Superior temporal gyrus (tissue), 1 donor: ENCODE measurements around the gene TRAP1.

ENCODE experiments used
- DNase-seq: peaks from one replicate; pipeline ENCODE4 v3.0.0-alpha.2; 2016; ENCODE audit errors: extremely low spot score

TRAP1 gene

DNA sequence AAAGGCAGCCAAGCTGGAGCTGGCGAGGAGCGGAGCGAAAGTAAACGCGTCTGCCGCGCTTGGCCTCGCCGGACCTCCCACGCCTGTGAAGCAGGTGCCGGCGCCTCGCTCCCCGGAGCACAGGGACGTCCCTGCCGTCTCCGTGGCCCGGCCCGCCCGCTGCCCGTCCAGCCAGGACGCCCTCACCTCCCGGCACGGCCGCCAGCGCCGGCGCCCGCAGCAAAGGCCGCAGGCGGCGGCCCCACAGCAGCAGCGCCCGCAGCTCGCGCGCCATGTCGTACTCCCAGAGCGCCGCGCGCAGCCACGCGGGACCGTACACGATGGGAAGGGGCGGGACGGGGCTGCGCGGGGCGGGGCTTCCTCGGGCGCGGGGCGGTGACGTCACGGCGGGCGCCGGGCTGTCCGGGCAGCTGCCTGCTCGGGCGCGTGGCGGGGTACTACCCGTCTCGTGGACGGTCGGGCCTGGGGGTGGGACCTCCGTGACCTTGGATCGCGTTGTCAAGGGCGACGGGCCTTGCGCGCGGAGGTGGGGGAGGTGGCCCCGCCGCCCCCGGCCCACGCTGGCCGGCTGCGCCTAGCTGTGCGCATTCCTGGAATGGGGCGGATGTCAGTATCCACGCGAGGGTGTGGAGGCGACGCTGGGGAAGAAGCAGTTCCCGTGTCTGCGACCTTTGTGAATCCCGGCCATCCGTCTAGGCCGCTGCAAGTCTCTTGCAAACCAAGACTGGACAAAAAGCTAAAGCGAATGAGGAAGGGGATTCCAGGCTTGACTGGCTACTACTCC lies at the start of gene TRAP1:
TSS of gene TRAP1 (minus strand) at position 290 of the 784 bp plus-strand sequence. CDS start at position 274, 16 bp downstream.
- peak; percentile 87 for DNase-seq

GRCh38 chr16:3766177-3766576 lies 48.9 kb upstream of the TRAP1 start:
- no peak for DNase-seq

GRCh38 chr16:3764409-3764808 lies 47.1 kb upstream of the TRAP1 start:
- no peak for DNase-seq

DNA sequence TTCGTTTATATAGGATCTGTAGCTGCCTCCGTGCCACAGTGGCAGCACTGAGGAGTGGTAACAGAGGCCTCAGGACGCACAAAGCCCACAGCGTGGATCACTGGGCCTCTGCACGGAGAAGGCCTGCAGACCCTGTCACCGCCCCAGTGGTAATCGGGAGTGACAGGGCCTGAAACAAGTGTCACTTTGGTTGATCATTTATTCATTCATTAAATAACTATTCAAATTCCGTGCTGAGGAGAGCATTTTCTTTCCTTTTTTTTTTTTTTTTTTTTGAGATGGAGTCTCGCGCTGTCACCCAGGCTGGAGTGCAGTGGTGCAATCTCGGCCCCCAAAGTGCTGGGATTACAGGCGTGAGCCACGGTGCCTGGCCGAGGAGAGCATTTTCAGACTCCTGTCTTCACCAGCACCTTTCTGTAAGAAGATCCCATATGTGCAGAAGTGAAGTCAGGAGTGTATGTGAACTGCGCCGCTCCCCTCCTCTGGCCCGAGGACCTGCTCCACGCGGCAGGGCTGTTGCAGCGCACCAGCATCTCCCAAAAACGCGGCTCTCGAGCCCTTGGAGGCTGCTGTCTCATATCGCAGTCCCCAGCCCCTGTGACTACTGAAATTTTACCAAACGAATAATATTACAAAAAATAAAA lies 44.9 kb upstream of the TRAP1 start:
- no peak for DNase-seq

GRCh38 chr16:3761375-3762106 lies 44.2 kb upstream of the TRAP1 start:
- DNase-seq: peak; percentile 74

DNA sequence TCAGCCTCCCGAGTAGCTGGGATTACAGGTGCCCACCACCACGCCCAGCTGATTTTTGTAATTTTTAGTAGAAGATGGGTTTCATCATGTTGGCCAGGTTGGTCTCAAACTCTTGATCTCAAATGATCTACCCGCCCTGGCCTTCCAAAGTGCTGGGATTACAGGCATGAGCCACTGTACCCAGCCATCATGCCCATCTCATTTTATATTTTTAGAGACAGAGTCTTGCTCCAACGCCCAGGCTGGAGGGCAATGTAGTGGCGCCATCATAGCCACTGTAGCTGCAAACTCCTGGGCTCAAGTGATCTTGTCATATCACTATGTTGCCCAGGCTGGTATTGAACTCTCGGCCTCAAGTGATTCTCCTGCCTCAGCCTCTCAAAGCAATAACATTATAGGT lies 43.2 kb upstream of the TRAP1 start:
- no peak for DNase-seq

DNA sequence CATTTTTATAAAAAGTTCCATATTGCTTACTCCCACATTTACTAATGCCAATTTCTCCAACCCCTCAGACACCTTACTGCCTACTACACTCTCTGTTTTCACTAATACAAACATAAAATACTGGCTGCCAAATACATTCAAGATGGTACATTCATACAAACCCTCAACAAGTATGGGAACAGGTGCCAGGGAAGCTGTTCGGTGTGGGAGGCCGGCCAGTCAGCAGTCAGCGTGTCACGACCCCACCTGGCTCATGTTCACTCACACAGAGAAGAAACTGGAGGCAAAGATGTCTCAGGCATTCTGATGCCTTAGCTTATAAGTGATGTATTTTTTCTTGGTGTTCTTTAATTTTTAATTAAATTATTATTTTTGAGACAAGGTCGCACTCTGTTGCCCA lies 42.4 kb upstream of the TRAP1 start:
- no peak for DNase-seq

GRCh38 chr16:3756113-3756512 lies 38.8 kb upstream of the TRAP1 start:
- no peak for DNase-seq

DNA sequence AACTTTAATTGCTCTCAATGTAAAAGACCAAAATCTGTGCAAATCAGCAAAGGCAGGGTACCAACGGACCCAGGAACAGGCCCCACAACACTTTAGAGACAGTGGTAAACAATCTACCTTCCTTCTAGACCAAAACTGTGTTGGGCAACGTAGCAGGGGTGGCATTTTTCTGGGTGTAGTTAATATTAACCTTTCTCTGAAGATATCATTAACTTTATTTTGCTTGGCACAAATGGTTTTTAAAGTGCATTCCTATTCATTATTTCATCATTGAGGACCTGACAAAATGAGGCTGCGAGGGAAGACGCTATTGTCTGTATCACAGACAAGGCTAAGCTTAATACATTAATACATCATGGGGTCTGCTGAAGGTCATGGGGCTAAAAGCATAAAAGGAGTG lies 37.9 kb upstream of the TRAP1 start:
- no peak for DNase-seq

DNA sequence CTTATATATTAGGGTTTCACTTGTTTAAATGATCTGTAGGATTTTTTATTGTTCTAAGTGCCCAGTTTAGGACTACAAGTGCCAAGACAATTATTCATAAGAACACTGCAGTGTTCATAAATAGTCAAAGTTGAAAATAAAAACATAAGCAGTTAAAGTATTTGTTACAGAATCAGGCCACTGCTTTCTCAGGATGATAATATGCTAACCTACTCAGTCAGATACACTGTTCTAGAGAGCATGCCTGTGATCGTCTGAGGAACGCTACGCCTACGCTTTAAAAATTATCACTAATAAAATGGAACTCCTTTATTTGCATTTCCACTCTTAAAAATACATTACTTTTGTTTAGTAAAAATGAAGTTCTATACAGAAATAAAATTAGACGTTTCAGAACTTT lies 37.4 kb upstream of the TRAP1 start:
- no peak for DNase-seq

DNA sequence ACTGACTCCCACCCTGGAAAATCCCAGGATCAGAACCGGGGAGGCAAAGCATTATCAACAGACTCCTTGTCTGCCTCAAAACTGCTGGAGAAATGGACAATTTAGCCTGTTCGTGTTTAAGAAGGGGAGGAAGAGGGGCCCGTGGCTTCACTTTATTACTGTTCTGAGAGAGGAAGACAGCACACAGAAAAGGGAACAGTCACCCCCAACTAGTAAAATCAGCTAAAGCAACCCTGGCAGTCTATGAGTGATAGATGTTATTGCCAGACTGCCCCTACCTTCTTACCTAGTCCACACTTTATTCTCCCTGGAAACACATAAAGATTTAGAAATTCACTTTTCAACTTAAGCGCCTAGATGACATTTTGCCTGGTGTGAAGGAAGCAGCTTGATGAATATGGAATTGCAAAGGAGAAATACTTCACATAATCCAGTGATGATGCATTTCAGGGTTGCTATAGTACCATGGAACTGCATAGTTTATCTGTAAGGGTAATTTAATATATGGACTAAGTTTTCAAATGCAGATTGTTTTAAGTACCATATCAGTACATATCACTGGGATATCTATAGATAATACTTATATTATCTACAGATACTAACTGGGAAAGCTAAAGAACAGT lies 36.9 kb upstream of the TRAP1 start:
- DNase-seq: no peak

GRCh38 chr16:3752984-3753383 lies 35.7 kb upstream of the TRAP1 start:
- no peak for DNase-seq

GRCh38 chr16:3751878-3752277 lies 34.6 kb upstream of the TRAP1 start:
- DNase-seq: no peak

DNA sequence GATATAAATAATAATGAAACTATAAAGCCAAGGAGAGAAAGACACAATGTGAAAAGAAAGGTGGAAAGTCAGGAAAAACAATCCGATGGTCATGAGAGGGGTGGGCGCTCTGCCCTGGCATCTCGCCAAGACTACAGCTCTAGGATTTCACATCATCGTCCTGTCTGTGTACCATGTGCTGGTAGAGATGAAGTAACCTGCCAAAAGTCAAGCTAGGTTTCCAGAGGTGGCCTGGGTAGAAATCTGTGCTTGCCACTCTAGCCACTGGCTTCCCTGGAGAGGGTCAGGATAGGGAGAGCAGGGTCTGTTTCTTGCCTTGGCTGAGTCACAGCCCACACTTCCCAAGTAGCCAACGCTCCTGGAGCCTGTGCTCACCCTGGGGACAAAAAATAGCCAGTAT lies 31.0 kb upstream of the TRAP1 start:
- no peak for DNase-seq

DNA sequence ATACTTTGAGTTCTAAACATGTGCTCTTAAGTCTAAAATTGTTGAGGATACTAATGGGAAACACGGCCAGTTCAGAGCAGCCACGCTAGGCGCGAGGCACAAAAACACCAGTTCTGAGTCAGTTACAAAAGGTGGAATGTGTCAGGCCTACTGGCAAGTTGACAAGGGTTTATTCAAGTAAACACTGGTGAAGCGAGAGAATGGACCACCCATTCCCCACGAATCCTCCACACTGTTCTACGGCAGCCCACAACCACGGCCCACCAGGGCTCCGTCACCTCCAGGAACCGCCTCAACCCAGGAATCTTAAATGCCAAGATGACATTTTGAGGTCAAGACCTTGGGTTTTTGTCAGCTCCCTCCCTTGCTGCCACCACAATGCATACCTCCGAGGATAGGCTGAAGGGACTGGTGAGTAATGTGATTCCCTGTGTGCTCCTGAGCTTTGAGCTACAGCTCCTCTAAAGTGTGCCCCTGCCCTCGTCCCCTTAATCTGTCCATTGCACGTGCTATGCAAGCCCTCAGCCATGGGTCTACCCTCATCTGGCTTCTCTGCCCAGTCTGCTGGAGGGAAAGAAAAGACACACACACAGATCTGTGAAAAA lies 28.5 kb upstream of the TRAP1 start:
- no peak for DNase-seq

- DNase-seq: no peak
Measured at GRCh38 chr16:3744018-3744417, 26.7 kb upstream of the TRAP1 start.

- no peak for DNase-seq
Measured at GRCh38 chr16:3740934-3741333, 23.6 kb upstream of the TRAP1 start.

- no peak for DNase-seq
Measured at GRCh38 chr16:3740186-3740585, 22.9 kb upstream of the TRAP1 start.

GRCh38 chr16:3739636-3740035 lies 22.3 kb upstream of the TRAP1 start:
- DNase-seq: no peak

DNA sequence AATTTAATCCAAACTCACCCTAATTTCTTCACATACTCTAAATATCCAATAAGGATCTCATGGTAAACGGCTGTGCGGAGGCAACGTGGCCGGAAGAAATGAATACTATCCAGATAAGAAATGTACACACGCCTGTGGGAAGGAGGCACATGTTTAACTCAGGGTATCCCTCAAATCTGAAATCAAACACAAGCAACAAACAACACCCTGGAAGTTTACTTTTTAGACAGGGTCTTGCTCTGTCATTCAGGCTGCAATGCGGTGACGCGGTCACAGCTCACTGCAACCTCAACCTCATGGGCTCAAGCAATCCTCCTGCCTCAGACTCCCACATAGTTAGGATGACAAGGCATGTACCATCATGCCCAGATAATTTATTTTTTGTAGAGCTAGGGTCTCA lies 21.2 kb upstream of the TRAP1 start:
- DNase-seq: no peak

- no peak for DNase-seq
Measured at GRCh38 chr16:3738128-3738527, 20.8 kb upstream of the TRAP1 start.

DNA sequence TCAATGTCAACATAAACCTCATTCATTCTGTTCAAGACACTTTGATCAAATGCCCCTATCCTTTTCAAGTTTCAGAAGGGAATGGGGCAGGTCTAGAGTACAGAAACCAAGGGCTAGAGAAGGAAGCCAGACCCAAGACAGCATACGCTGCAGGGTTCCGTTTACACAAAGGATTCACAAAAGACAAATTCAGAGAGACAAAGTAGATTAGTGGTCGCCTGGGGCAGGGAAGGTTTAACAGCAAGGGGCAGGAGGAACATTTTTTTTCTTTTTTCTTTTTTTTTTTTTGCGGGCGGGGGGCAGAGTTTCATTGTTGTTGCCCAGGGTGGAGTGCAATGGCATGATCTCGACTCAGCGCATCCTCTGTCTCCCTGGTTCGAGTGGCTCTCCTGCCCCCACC lies 19.9 kb upstream of the TRAP1 start:
- no peak for DNase-seq
